Nephron progenitor cell (in vitro differentiated cells): ENCODE results near the gene SLC25A34.

Experiments used
- DNase-seq: peaks from one replicate; pipeline ENCODE4 v3.0.0; 2021
- H3K27ac Mint-ChIP-seq: 2 replicates; pipeline ENCODE4 v1.8.0; 2021; ENCODE audit warnings: mild to moderate bottlenecking, moderate library complexity, mixed read lengths
- H3K27me3 Mint-ChIP-seq: 2 replicates; pipeline ENCODE4 v1.8.0; 2021; ENCODE audit warnings: mild to moderate bottlenecking, low read depth, mixed read lengths; ENCODE audit not compliant: poor library complexity
- H3K36me3 Mint-ChIP-seq: 2 replicates; pipeline ENCODE4 v1.8.0; 2021; ENCODE audit warnings: low read depth, mixed read lengths
- H3K4me1 Mint-ChIP-seq: 2 replicates; pipeline ENCODE4 v1.8.0; 2021; ENCODE audit warnings: mixed read lengths
- H3K4me3 Mint-ChIP-seq: 2 replicates; pipeline ENCODE4 v1.8.0; 2021; ENCODE audit warnings: mild to moderate bottlenecking, moderate library complexity, mixed read lengths
- H3K9me3 Mint-ChIP-seq: 2 replicates; pipeline ENCODE4 v1.8.0; 2021; ENCODE audit warnings: mild to moderate bottlenecking, moderate library complexity, mixed read lengths
- TF ChIP-seq, protein P1 (sequence below): fragments of 200-600 bp; sonication (generic); IDR thresholded peaks from 2 replicates; pipeline ENCODE4 v1.5.0; 2021; ENCODE audit warnings: antibody characterized with exemption

Gene SLC25A34

DNA sequence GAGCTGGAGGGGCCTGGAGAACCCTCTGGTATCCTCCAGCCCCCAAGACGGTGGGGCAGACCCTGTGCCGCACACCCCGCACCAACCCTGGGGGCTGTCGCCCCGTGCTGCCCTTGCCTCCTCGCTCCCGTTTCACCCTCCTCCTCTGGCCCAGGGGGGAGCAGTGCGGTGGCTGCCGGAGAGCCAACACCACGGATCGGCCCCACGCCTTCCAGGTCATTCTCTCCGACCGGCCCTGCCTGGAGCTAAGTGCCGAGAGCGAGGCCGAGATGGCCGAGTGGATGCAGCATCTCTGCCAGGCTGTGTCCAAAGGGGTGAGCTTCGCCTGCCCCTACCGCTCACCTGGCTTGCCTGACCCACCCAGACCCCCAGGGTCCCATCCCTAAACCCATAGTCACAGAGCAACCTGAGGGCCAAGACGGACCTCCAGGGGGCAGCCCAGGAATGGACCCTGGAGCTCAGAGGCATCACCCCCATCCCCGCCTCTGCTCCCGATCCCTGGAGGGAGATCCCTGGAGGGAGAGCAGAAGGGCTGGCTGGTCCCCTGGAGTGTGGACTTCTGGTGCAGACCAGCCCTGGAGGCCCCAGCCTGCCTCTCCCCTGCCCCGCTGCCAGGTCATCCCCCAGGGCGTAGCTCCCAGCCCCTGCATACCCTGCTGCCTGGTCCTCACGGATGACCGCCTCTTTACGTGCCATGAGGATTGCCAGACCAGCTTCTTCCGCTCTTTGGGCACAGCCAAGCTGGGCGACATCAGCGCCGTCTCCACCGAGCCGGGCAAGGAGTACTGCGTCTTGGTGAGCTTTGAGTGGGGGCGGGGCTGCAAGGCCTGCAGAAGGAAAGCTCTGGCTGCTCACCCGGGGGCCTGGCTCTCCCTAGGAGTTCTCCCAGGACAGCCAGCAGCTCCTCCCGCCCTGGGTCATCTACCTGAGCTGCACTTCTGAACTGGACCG, 4.0 kb upstream of the SLC25A34 start:
- H3K27me3 Mint-ChIP-seq, result no peaks in the 10 kb centered on the region
- H3K4me1 Mint-ChIP-seq, result no peaks in the 10 kb centered on the region
- DNase-seq, result no peak
- no peak overlapping the region for H3K27ac Mint-ChIP-seq
- no peak overlapping the region for H3K4me3 Mint-ChIP-seq
- TF ChIP-seq, protein P1, sequence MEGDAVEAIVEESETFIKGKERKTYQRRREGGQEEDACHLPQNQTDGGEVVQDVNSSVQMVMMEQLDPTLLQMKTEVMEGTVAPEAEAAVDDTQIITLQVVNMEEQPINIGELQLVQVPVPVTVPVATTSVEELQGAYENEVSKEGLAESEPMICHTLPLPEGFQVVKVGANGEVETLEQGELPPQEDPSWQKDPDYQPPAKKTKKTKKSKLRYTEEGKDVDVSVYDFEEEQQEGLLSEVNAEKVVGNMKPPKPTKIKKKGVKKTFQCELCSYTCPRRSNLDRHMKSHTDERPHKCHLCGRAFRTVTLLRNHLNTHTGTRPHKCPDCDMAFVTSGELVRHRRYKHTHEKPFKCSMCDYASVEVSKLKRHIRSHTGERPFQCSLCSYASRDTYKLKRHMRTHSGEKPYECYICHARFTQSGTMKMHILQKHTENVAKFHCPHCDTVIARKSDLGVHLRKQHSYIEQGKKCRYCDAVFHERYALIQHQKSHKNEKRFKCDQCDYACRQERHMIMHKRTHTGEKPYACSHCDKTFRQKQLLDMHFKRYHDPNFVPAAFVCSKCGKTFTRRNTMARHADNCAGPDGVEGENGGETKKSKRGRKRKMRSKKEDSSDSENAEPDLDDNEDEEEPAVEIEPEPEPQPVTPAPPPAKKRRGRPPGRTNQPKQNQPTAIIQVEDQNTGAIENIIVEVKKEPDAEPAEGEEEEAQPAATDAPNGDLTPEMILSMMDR, result no peak
- peaks cover 4% of the 10 kb centered on the region for H3K36me3 Mint-ChIP-seq
- H3K9me3 Mint-ChIP-seq, result no peaks in the 10 kb centered on the region

GRCh38 chr1:15732686-15733081, 3.4 kb upstream of the SLC25A34 start:
- Mint-ChIP-seq H3K27me3 (no peaks in the 10 kb centered on the region), H3K27ac (no peak overlapping the region), H3K4me3 (no peak overlapping the region), H3K36me3 (no peaks in the 10 kb centered on the region), H3K9me3 (no peaks in the 10 kb centered on the region), H3K4me1 (peaks cover 5% of the 10 kb centered on the region)
- DNase-seq, result no peak
- TF ChIP-seq, protein P1, result no peak

- no peak for DNase-seq
- H3K27ac Mint-ChIP-seq, result no peak overlapping the region
- no peak overlapping the region for H3K4me3 Mint-ChIP-seq
- no peaks in the 10 kb centered on the region for H3K36me3 Mint-ChIP-seq
- peaks cover 2% of the 10 kb centered on the region for H3K27me3 Mint-ChIP-seq
- H3K4me1 Mint-ChIP-seq, result peaks cover 8% of the 10 kb centered on the region
- TF ChIP-seq, protein P1, result no peak
- no peaks in the 10 kb centered on the region for H3K9me3 Mint-ChIP-seq
Observed at GRCh38 chr1:15733218-15733725, 2.8 kb upstream of the SLC25A34 start.

- Mint-ChIP-seq H3K4me3 (no peak overlapping the region), H3K27me3 (peaks cover 2% of the 10 kb centered on the region), H3K4me1 (peaks cover 13% of the 10 kb centered on the region), H3K36me3 (no peaks in the 10 kb centered on the region), H3K27ac (no peak overlapping the region), H3K9me3 (no peaks in the 10 kb centered on the region)
- TF ChIP-seq, protein P1, result no peak
- DNase-seq, result no peak
Observed at GRCh38 chr1:15733726-15734226, 2.3 kb upstream of the SLC25A34 start.

DNA sequence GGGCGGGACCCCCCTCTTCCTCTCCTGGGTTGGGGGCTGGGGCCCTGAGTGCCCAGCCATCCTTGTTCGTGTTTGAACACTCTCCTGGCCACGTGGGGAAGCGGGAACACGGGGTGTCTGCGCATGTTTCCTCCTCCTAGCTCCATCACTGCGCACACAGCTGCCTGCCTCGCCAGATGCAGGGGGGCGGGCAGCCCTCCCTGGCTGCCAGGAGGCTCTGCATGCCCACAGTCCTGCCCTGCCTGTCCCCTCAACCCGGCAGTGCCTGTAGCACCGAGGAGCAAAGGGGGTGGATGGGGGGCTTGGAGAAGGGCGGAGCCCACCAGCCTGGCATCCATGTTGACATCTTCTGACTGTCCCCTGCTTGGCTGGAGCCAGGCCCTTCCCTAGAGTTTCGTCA, 1.8 kb upstream of the SLC25A34 start:
- Mint-ChIP-seq H3K4me1 (peaks cover 14% of the 10 kb centered on the region), H3K36me3 (no peaks in the 10 kb centered on the region), H3K4me3 (no peak overlapping the region), H3K27me3 (peaks cover 2% of the 10 kb centered on the region), H3K27ac (no peak overlapping the region), H3K9me3 (no peaks in the 10 kb centered on the region)
- no peak for DNase-seq
- TF ChIP-seq, protein P1, result no peak
